Tibial artery (tissue), 4 donors: ENCODE results near the gene LBX2.
"Not testable (repeated sequence)": the region's sequence is repeated elsewhere in the genome, so short reads cannot be mapped to it uniquely, and the experiment has no call there.

ENCODE experiments used
- DNase-seq, 2 donors: peaks; one replicate each; pipeline ENCODE4 v3.0.0-alpha.2; 2019
- H3K27ac ChIP-seq, 2 donors: fragments of 200-600 bp; sonication (generic) in 1 of 2; 1 replicate in 1 of 2; 2 replicates in 1 of 2; pipeline ENCODE4 v1.5.1; 2018 to 2019; ENCODE audit warnings: mild to moderate bottlenecking in 1 of 2
- H3K27me3 ChIP-seq, 2 donors: fragments of 200-600 bp; sonication (generic) in 1 of 2; one replicate each; pipeline versions ENCODE4 v1.5.1 to v1.6.0; 2016 to 2019
- H3K36me3 ChIP-seq, 3 donors: fragments of 200-600 bp; sonication (generic) in 2 of 3; one replicate each; pipeline ENCODE4 v1.5.1; 2016 to 2019; ENCODE audit warnings: mild to moderate bottlenecking in 2 of 3
- H3K4me1 ChIP-seq, 4 donors: fragments of 200-600 bp; sonication (generic) in 2 of 4; 1 replicate in 3 of 4; 2 replicates in 1 of 4; pipeline ENCODE4 v1.5.1; 2016 to 2019
- H3K4me3 ChIP-seq, 2 donors: fragments of 200-600 bp; sonication (generic) in 1 of 2; 1 replicate in 1 of 2; 2 replicates in 1 of 2; pipeline ENCODE4 v1.5.1; 2018 to 2019; ENCODE audit warnings: mild to moderate bottlenecking in 2 of 2
- H3K9me3 ChIP-seq, 3 donors: fragments of 200-600 bp; sonication (generic) in 1 of 3; one replicate each; pipeline ENCODE4 v1.5.1; 2016 to 2019
- CTCF ChIP-seq, 2 experiments: fragments of 200-600 bp in 1 of 2; fragments of 450-650 bp in 1 of 2; IDR thresholded peaks; one replicate each; pipeline ENCODE4 v1.5.1; 2017 to 2019; ENCODE audit warnings: antibody characterized with exemption in 2 of 2, mild to moderate bottlenecking in 1 of 2, moderate library complexity in 1 of 2
- intact Hi-C: fragments of 100-400 bp; cut with DNase I; formaldehyde crosslinking; loops from one replicate; pipeline ENCODE4 v1.15.0; 2023; ENCODE audit warnings: low total_unique reads

Gene LBX2

GRCh38 chr2:74491648-74492544 is 7.5 kb downstream of the LBX2 start:
- no peak for DNase-seq
- intact Hi-C loops = no loop called here
- Histone ChIP-seq H3K27me3 (peaks cover 0 to 2% of the 10 kb centered on the region in 2 donors), H3K4me3 (no peak overlapping the region), H3K36me3 (peaks cover 32 to 62% (median 44%) of the 10 kb centered on the region in 3 donors), H3K27ac (no peak overlapping the region), H3K9me3 (no peaks in the 10 kb centered on the region), H3K4me1 (no peaks in the 10 kb centered on the region)
- no peak for TF ChIP-seq CTCF (IDR thresholded peaks at IDR 0.05)

GRCh38 chr2:74489906-74490305 is 9.5 kb downstream of the LBX2 start:
- intact Hi-C loops = no loop called here
- Histone ChIP-seq H3K9me3 (no peaks in the 10 kb centered on the region), H3K27me3 (no peaks in the 10 kb centered on the region), H3K4me1 (no peaks in the 10 kb centered on the region), H3K4me3 (no peak overlapping the region), H3K27ac (no peak overlapping the region), H3K36me3 (peaks cover 38 to 80% (median 58%) of the 10 kb centered on the region in 3 donors)
- TF ChIP-seq CTCF (IDR thresholded peaks at IDR 0.05) = no peak
- DNase-seq = no peak

GRCh38 chr2:74488643-74489481 is 10.5 kb downstream of the LBX2 start:
- Histone ChIP-seq H3K36me3 (peaks cover 38 to 73% (median 58%) of the 10 kb centered on the region in 3 donors), H3K27ac (no peak overlapping the region), H3K27me3 (no peaks in the 10 kb centered on the region), H3K9me3 (no peaks in the 10 kb centered on the region), H3K4me1 (peaks cover 0 to 3% (median 1%) of the 10 kb centered on the region in 4 donors), H3K4me3 (no peak overlapping the region)
- TF ChIP-seq CTCF (IDR thresholded peaks at IDR 0.05) = no peak
- intact Hi-C loops = no loop called here
- no peak for DNase-seq

- DNase-seq = no peak
- H3K4me3 ChIP-seq = no peak overlapping the region
- no peak overlapping the region for H3K27ac ChIP-seq
- H3K27me3 ChIP-seq = no peaks in the 10 kb centered on the region
- no peak for TF ChIP-seq CTCF (IDR thresholded peaks at IDR 0.05)
- H3K4me1 ChIP-seq = peaks cover 0 to 21% (median 18%) of the 10 kb centered on the region in 4 donors
- no peaks in the 10 kb centered on the region for H3K9me3 ChIP-seq
- H3K36me3 ChIP-seq = peaks cover 17 to 51% (median 31%) of the 10 kb centered on the region in 3 donors
- intact Hi-C loops = no loop called here
These were observed 13.3 kb downstream of the LBX2 start for GRCh38 chr2:74486141-74486540.

- intact Hi-C loops = loop anchor here (1.0 to 5.0 kb wide), 3 partner anchors 29 to 104 kb away; partner anchors contain the start of genes AUP1, DQX1, HTRA2 and INO80B
- H3K27me3 ChIP-seq, DNase-seq, H3K9me3 ChIP-seq: not testable (repeated sequence)
- peak overlapping the region; percentile 83 to 95 for H3K27ac ChIP-seq
- peaks cover 17 to 50% (median 18%) of the 10 kb centered on the region in 3 donors for H3K36me3 ChIP-seq
- peaks cover 0 to 35% (median 26%) of the 10 kb centered on the region in 4 donors for H3K4me1 ChIP-seq
- H3K4me3 ChIP-seq = peak overlapping the region; percentile 84 to 86
These were observed 15.7 kb downstream of the LBX2 start for GRCh38 chr2:74483675-74484164.
